ENCODE measurements around the gene ZC3H12D. TPM values are rescaled to one million over a fixed set of nuclear protein-coding genes. Genes with fewer than 3 reads are reported as not detected.

Gene ZC3H12D
- total RNA-seq, 3 donors from 2014 or later (not counting 1 experiment from before 2014, with no cell fraction given): 0.49 to 7.7 (median 4.1) TPM

DNA sequence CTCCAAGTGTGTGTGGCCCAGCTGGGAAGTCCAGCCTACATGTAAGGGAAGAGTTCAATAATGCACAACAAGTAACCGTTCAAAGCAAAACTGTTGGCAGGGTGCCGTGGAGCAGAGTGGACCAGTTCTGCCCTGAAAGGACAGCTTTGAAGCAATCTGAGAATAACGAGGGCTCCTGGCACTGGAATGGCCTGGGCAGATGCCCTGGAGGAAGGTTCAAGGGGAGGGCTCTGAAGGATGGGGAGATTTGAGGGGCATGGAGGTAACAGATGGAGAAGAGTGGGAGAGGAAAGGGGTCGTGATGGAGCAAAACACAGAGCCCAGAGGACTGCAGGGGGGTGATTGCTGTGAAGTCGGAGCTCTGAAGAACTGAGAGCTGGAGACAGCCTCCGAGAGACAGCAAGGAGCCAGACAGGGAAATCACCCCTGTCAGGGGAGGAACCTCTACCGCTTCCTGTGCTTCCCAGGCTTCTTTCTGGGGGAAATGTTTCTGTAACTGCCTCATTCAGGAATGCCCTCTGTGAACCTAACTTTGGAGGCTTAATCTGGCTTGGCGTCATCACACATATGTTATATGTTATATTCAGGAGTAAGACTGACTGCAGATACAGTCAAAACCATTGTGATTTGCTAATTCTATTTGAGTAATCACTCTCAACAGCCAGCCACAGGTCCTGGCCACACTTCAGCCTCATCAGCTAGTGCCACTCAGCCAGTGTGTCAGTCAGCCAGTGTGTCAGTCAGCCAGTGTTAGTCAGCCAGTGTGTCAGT, 41.2 kb downstream of the ZC3H12D start:
- DNase-seq (no peak), ATAC-seq (no peak)
- TF ChIP-seq, protein P1, sequence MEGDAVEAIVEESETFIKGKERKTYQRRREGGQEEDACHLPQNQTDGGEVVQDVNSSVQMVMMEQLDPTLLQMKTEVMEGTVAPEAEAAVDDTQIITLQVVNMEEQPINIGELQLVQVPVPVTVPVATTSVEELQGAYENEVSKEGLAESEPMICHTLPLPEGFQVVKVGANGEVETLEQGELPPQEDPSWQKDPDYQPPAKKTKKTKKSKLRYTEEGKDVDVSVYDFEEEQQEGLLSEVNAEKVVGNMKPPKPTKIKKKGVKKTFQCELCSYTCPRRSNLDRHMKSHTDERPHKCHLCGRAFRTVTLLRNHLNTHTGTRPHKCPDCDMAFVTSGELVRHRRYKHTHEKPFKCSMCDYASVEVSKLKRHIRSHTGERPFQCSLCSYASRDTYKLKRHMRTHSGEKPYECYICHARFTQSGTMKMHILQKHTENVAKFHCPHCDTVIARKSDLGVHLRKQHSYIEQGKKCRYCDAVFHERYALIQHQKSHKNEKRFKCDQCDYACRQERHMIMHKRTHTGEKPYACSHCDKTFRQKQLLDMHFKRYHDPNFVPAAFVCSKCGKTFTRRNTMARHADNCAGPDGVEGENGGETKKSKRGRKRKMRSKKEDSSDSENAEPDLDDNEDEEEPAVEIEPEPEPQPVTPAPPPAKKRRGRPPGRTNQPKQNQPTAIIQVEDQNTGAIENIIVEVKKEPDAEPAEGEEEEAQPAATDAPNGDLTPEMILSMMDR (IDR thresholded peaks at IDR 0.05): no peak
- H3K27me3 Mint-ChIP-seq (ENCODE audit: low read depth in 2 of 2): peaks cover 3 to 6% of the 10 kb centered on the region in 2 donors
- no peak overlapping the region for H3K4me3 Mint-ChIP-seq
- no peaks in the 10 kb centered on the region for H3K36me3 Mint-ChIP-seq
- WGBS (ENCODE audit: insufficient coverage): 90% methylated on average over 8 of the region's 8 CpGs
- Histone ChIP-seq H3K9me3 (ENCODE audit: control insufficient read depth, insufficient read depth, low read length) (no peaks in the 10 kb centered on the region), H3K27me3 (ENCODE audit: control insufficient read depth, insufficient read depth, low read length) (no peaks in the 10 kb centered on the region), H3K4me1 (ENCODE audit: control insufficient read depth, insufficient read depth, low read length) (no peaks in the 10 kb centered on the region), H3K36me3 (ENCODE audit: control insufficient read depth, insufficient read depth, low read length) (no peaks in the 10 kb centered on the region), H3K4me3 (ENCODE audit: low read length) (no peak overlapping the region), H3K27ac (ENCODE audit: low read length) (no peak overlapping the region)
- H3K9me3 Mint-ChIP-seq: no peaks in the 10 kb centered on the region
- H3K4me1 Mint-ChIP-seq: no peaks in the 10 kb centered on the region
- intact Hi-C loops (cut with micrococcal nuclease): no loop called here
- no peak overlapping the region for H3K27ac Mint-ChIP-seq

- DNase-seq (no peak), ATAC-seq (no peak)
- no peaks in the 10 kb centered on the region for H3K36me3 ChIP-seq (ENCODE audit: control insufficient read depth, insufficient read depth, low read length)
- H3K4me3 ChIP-seq (ENCODE audit: low read length): no peak overlapping the region
- Mint-ChIP-seq H3K4me3 (no peak overlapping the region), H3K27ac (no peak overlapping the region), H3K9me3 (no peaks in the 10 kb centered on the region), H3K27me3 (ENCODE audit: low read depth in 2 of 2) (peaks cover 0 to 3% of the 10 kb centered on the region in 2 donors), H3K4me1 (peaks cover 0 to 5% of the 10 kb centered on the region in 2 donors), H3K36me3 (no peaks in the 10 kb centered on the region)
- no peak overlapping the region for H3K27ac ChIP-seq (ENCODE audit: low read length)
- no peaks in the 10 kb centered on the region for H3K4me1 ChIP-seq (ENCODE audit: control insufficient read depth, insufficient read depth, low read length)
- no peaks in the 10 kb centered on the region for H3K9me3 ChIP-seq (ENCODE audit: control insufficient read depth, insufficient read depth, low read length)
- intact Hi-C loops (cut with micrococcal nuclease): no loop called here
- TF ChIP-seq, protein P1 (IDR thresholded peaks at IDR 0.05): no peak
- no peaks in the 10 kb centered on the region for H3K27me3 ChIP-seq (ENCODE audit: control insufficient read depth, insufficient read depth, low read length)
- 81% methylated on average over 9 of the region's 9 CpGs for WGBS (ENCODE audit: insufficient coverage)
Observed at GRCh38 chr6:149441740-149442139, 43.1 kb downstream of the ZC3H12D start.

DNA sequence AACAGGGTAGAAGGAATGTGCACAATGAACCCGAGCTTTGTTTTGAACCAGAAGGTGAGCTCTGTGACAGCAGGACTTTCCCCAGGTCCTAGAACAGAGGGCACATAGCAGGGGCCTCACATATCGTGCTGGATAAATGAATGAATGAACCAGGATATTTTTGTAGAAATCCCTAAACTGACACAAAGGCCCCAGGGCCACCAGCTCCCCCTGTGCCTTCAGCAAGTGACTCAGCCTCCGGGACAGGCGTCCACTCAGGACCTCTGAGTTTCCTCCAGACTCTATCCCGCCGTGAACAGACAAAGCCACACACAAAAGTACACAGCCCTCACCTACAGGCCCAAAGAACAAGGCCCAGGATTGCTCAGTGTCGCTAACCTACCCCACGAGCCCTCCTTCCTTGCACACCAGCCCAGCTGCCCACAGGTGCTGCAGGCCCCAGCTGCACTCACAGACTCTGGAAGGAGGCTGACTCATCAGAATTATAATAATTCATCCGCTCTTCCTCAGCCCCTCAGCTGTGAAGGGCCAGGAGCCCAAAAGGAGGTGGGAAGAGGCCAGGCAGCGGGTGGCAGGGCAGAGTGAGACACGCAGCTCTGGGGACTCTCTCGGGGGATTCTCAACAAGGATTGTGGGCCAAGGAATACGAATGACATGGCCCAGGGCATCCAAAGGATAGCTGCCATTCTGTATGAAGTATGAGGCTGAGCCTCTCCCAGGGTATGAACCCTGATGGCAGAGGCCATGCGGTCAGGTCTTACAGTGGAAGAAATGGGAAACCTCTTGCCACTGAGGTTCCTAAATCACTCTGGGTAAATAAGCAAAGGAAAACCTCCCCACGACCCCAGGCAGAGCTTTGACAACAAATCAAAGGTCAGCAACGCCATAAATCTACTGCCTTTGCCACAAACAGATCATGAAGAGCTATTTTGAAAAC, 43.8 kb downstream of the ZC3H12D start:
- Mint-ChIP-seq H3K4me1 (peaks cover 0 to 5% of the 10 kb centered on the region in 2 donors), H3K27me3 (ENCODE audit: low read depth in 2 of 2) (peaks cover 0 to 3% of the 10 kb centered on the region in 2 donors), H3K27ac (no peak overlapping the region), H3K36me3 (no peaks in the 10 kb centered on the region), H3K9me3 (no peaks in the 10 kb centered on the region), H3K4me3 (no peak overlapping the region)
- ATAC-seq: no peak
- intact Hi-C loops (cut with micrococcal nuclease): no loop called here
- TF ChIP-seq, protein P1 (IDR thresholded peaks at IDR 0.05): no peak
- Histone ChIP-seq H3K27ac (ENCODE audit: low read length) (no peak overlapping the region), H3K36me3 (ENCODE audit: control insufficient read depth, insufficient read depth, low read length) (no peaks in the 10 kb centered on the region), H3K4me1 (ENCODE audit: control insufficient read depth, insufficient read depth, low read length) (no peaks in the 10 kb centered on the region), H3K4me3 (ENCODE audit: low read length) (no peak overlapping the region), H3K27me3 (ENCODE audit: control insufficient read depth, insufficient read depth, low read length) (no peaks in the 10 kb centered on the region), H3K9me3 (ENCODE audit: control insufficient read depth, insufficient read depth, low read length) (no peaks in the 10 kb centered on the region)
- WGBS (ENCODE audit: insufficient coverage): 87% methylated on average over 16 of the region's 16 CpGs
- no peak for DNase-seq
